Loucy (cell line): ENCODE results near the gene PROK1.

Experiments
- H2AFZ ChIP-seq: fragments of 200-600 bp; sonication (generic); 2 replicates; pipeline ENCODE4 v1.6.0; 2016; ENCODE audit warnings: antibody characterized with exemption, mild to moderate bottlenecking, low read length, moderate library complexity
- H3F3A ChIP-seq: fragments of 200-600 bp; 2 replicates; pipeline ENCODE4 v1.6.0; 2016; ENCODE audit warnings: antibody characterized with exemption, low read depth, mild to moderate bottlenecking
- H3K27me3 ChIP-seq: fragments of 200-600 bp; sonication (generic); 2 replicates; pipeline ENCODE4 v1.6.1; 2014; ENCODE audit warnings: low read length, mild to moderate bottlenecking; ENCODE audit not compliant: insufficient read depth, poor library complexity, severe bottlenecking
- H3K36me3 ChIP-seq: fragments of 200-600 bp; sonication (generic); 2 replicates; pipeline ENCODE4 v1.6.1; 2016; ENCODE audit warnings: low read length; ENCODE audit not compliant: insufficient read depth
- H3K4me1 ChIP-seq: fragments of 200-600 bp; sonication (generic); 2 replicates; pipeline ENCODE4 v1.5.1; 2014; ENCODE audit warnings: low read length, mild to moderate bottlenecking; ENCODE audit not compliant: insufficient read depth, poor library complexity, severe bottlenecking
- H3K4me2 ChIP-seq: fragments of 200-600 bp; sonication (generic); 2 replicates; pipeline ENCODE4 v1.6.0; 2014; ENCODE audit warnings: antibody characterized with exemption, low read length, low read depth, mild to moderate bottlenecking; ENCODE audit not compliant: poor library complexity, severe bottlenecking
- H3K4me3 ChIP-seq: fragments of 200-600 bp; sonication (generic); 2 replicates; pipeline ENCODE4 v1.5.1; 2014; ENCODE audit warnings: low read length, mild to moderate bottlenecking, mixed read lengths; ENCODE audit not compliant: poor library complexity, severe bottlenecking
- H3K79me2 ChIP-seq: fragments of 200-600 bp; sonication (generic); 2 replicates; pipeline ENCODE4 v1.6.1; 2014; ENCODE audit warnings: low read length; ENCODE audit not compliant: insufficient read depth
- H3K9ac ChIP-seq: fragments of 200-600 bp; sonication (generic); 2 replicates; pipeline ENCODE4 v1.6.0; 2014; ENCODE audit warnings: mild to moderate bottlenecking, low read depth, low read length, moderate library complexity; ENCODE audit not compliant: poor library complexity, severe bottlenecking
- H3K9me2 ChIP-seq: fragments of 200-600 bp; sonication (generic); replicated peaks from 2 replicates; pipeline ENCODE4 v1.6.1; 2016; ENCODE audit warnings: low read depth, low read length, mixed read lengths
- H3K9me3 ChIP-seq: fragments of 200-600 bp; sonication (generic); 2 replicates; pipeline ENCODE4 v1.6.1; 2014; ENCODE audit warnings: mild to moderate bottlenecking, antibody characterized with exemption, low read length, low read depth; ENCODE audit not compliant: insufficient read depth
- H4K20me1 ChIP-seq: fragments of 200-600 bp; sonication (generic); 2 replicates; pipeline ENCODE4 v1.6.0; 2014; ENCODE audit warnings: antibody characterized with exemption, low read length, mild to moderate bottlenecking; ENCODE audit not compliant: insufficient read depth, poor library complexity, severe bottlenecking
- CTCF ChIP-seq: fragments of 200-600 bp; sonication (generic); conservative IDR thresholded peaks from 2 replicates; pipeline ENCODE4 v1.5.1; 2014; ENCODE audit warnings: mild to moderate bottlenecking, antibody characterized with exemption, low read length
- EZH2phosphoT487 ChIP-seq: fragments of 200-600 bp; IDR thresholded peaks from 2 replicates; pipeline ENCODE4 v1.6.1; 2018; ENCODE audit warnings: antibody characterized with exemption, mild to moderate bottlenecking, moderate library complexity, borderline replicate concordance

PROK1 gene

GRCh38 chr1:110477041-110477440 lies 26.1 kb downstream of the PROK1 start:
- Histone ChIP-seq H3K9ac (no peak overlapping the region), H2AFZ (no peak overlapping the region), H3K9me3 (no peaks in the 10 kb centered on the region), H3F3A (no peaks in the 10 kb centered on the region), H3K9me2 (no peaks in the 10 kb centered on the region), H4K20me1 (no peaks in the 10 kb centered on the region), H3K27me3 (no peaks in the 10 kb centered on the region), H3K79me2 (no peaks in the 10 kb centered on the region), H3K4me2 (no peak overlapping the region), H3K4me1 (no peaks in the 10 kb centered on the region), H3K36me3 (no peaks in the 10 kb centered on the region), H3K4me3 (no peak overlapping the region)
- TF ChIP-seq EZH2phosphoT487 = no peak
- no peak for TF ChIP-seq CTCF

DNA sequence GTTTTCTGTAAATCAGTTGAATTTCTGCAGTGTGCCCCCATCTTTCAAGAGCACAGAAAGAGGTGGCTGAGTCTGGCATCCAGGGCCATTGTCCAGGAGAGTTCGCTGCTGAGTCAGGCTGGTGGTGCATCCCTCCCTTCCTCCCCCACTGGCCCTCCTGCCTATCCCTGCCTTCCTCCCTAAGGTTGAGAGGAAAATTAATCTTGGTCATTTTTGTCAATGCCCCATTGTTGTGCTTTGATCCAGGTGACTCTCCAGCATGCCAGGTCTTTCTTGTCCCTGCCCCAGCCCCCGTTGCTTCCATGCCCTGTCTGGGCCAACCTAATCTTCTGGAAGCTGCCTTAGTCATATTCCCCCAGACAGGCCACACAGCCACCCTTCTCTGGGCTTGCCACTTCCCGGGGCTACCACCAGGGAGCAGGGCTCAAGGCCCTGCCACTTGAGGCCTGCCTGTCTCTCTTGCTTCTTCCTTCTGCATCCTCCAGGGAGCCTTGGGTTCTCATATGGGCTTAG lies 26.6 kb downstream of the PROK1 start:
- Histone ChIP-seq H3F3A (no peaks in the 10 kb centered on the region), H3K9me3 (no peaks in the 10 kb centered on the region), H3K9me2 (no peaks in the 10 kb centered on the region), H2AFZ (no peak overlapping the region), H3K9ac (no peak overlapping the region), H3K79me2 (no peaks in the 10 kb centered on the region), H4K20me1 (no peaks in the 10 kb centered on the region), H3K27me3 (no peaks in the 10 kb centered on the region), H3K36me3 (no peaks in the 10 kb centered on the region), H3K4me1 (no peaks in the 10 kb centered on the region), H3K4me2 (no peak overlapping the region), H3K4me3 (no peak overlapping the region)
- TF ChIP-seq EZH2phosphoT487 (no peak), CTCF (peak; percentile 64)

DNA sequence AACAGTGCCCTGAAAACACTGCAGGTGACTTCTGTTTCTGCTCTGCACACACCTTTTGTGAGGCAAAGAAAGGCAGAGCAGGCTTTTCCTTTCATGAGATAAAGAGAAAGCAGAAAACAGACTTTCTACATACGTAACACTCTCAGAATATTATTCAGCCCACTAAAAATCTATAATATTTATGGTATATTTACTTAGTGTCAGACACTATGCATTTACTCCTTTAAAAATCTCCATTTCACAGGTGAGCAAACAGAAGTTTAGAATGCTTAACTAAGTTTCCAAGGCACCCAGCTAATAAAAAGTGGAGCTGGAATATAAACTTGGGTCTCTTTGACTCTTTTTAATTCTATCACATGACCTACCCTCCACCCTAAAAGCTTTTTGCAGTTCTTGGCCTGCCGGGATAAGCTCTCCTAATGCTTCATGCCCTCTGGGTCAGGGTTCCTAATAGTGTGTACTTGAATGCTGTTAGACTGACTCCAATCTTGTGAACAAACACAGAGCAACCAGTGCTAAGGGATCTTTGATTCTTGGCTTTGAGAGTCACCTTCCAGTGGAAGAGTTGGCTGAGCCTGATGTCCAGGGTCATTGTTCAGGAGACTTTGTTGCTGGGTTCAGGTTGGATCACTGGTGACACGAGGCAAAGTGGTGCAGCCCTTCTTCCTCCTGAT lies 27.2 kb downstream of the PROK1 start:
- Histone ChIP-seq H3K79me2 (no peaks in the 10 kb centered on the region), H3K4me2 (no peak overlapping the region), H3K4me3 (no peak overlapping the region), H3K9me2 (no peaks in the 10 kb centered on the region), H2AFZ (no peak overlapping the region), H4K20me1 (no peaks in the 10 kb centered on the region), H3K4me1 (no peaks in the 10 kb centered on the region), H3K9ac (no peak overlapping the region), H3K9me3 (no peaks in the 10 kb centered on the region), H3K36me3 (no peaks in the 10 kb centered on the region), H3F3A (no peaks in the 10 kb centered on the region), H3K27me3 (no peaks in the 10 kb centered on the region)
- TF ChIP-seq CTCF (no peak; the same call in 1 of the 2 replicates), EZH2phosphoT487 (no peak)
